Measurements from ENCODE around the gene IQCB1.
"Not testable (repeated sequence)": the region's sequence is repeated elsewhere in the genome, so short reads cannot be mapped to it uniquely, and the experiment has no call there.

Gene IQCB1, protein sequence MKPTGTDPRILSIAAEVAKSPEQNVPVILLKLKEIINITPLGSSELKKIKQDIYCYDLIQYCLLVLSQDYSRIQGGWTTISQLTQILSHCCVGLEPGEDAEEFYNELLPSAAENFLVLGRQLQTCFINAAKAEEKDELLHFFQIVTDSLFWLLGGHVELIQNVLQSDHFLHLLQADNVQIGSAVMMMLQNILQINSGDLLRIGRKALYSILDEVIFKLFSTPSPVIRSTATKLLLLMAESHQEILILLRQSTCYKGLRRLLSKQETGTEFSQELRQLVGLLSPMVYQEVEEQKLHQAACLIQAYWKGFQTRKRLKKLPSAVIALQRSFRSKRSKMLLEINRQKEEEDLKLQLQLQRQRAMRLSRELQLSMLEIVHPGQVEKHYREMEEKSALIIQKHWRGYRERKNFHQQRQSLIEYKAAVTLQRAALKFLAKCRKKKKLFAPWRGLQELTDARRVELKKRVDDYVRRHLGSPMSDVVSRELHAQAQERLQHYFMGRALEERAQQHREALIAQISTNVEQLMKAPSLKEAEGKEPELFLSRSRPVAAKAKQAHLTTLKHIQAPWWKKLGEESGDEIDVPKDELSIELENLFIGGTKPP

DNA sequence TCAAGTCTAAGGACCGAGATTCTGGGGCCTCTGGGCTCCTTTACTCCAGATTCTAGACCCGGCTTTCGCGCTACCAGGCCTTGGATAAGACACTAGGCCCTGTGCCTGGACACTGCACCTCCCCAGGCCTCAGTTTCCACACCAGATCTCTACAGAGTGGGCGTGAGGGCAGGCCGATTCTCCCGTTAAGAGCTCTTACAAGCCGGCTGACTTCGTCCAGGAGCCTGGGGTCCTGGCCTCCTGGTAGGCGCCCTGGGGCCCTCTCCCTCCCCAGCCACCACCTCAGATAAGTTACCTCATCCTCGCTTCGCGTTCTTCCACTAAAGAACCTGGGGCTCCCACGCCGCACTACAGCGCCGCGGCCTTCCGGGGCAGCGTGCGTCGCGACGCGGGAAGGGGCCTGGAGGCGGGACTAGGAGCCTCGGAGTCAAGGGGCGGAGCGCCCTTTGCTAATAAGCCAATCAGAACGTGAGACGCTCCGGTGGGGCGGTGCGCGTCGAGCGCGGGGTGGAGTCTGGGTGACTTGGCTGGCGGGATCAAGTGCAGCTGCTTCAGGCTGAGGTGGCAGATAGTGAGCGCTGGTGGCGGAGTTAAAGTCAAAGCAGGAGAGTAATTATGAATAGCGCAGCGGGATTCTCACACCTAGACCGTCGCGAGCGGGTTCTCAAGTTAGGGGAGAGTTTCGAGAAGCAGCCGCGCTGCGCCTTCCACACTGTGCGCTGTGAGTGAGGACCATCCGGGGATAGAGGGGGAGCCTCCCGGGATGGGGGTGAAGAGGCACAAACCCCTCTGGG is at the start of gene IQCB1, which contains the start of gene EAF2:
Gene IQCB1, minus strand, starts transcription at position 390 of the 794 bp plus-strand sequence. CDS start 6,100 bp downstream, outside the sequence.
Gene EAF2, plus strand, starts transcription at position 539 of the 794 bp plus-strand sequence. Its CDS starts 77 bp downstream, at position 616.
- DNase-seq (ENCODE audit: low spot score) = peak; percentile 100

DNA sequence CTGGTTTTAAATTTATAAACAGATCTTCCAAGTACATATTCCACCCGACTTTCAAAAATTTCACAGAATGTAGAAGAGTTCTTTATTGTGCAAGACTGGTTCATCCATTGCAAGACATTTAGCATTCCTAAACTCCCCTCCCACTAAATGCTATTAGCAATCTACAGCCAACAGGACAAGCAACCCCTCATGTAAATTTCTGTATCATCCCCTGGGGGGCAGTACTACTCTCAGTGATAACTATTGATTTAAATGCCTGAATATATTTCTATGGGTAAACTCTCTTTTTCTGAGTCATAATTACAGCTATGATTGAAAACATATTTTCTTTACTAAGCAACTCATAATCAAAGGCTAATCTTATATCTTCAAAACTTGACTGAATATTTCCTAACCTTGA is 48.6 kb upstream of the IQCB1 start:
- DNase-seq (ENCODE audit: low spot score) = peak; percentile 42

DNA sequence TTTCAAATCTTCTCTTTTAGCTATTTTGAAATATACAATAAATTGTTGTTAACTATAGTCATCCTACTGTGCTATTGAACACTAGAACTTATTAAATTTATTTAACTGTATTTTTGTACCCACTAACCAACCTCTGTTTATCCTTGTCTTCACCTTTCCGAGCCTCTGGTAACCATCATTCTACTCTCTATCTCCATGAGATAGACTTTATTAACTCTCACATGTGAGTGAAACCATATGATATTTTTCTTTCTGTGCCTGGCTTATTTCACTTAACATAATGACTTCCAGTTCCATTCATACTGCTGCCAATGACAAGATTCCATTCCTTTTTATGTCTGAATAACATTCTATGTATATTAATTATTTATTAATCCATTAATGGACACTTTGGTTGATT is 43.6 kb upstream of the IQCB1 start:
- DNase-seq (ENCODE audit: low spot score) = no peak

DNA sequence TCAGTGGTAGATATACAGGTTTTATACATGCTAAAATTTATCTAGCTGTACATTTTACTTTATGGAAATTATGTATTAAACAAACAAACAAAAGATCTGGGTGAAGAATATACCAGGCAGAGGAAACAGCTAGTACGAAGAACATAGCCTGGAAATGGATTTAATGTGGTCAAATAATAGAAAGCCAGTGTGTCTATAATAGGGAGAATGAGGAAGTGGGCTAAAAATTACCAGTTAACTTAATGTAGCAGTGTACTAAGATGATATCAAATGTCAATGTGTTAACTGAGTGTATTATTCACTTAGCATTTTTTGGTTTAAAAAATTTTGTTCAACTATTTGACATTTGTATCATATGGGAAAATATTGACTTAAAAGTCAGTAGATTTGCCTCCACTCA is 36.6 kb upstream of the IQCB1 start:
- no peak for DNase-seq (ENCODE audit: low spot score)

DNA sequence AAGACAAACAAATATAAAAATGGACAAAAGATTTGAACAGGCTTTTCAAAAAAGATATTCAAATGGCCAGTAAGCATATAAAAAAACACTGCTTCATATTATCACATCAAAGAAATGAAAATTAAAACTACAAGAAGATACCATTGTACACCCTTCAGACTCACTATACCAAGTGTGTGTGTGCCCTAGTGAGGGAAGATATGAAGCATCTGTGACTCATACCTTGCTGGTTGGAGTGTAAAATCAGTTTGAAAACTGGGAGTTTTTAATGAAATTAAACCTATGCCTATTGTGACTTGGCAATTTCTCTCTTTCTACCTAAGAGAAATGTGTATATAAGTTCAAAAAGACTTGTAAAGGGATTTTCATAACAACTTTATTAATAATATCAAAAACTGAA is 35.9 kb upstream of the IQCB1 start:
- DNase-seq (ENCODE audit: low spot score) = no peak

DNA sequence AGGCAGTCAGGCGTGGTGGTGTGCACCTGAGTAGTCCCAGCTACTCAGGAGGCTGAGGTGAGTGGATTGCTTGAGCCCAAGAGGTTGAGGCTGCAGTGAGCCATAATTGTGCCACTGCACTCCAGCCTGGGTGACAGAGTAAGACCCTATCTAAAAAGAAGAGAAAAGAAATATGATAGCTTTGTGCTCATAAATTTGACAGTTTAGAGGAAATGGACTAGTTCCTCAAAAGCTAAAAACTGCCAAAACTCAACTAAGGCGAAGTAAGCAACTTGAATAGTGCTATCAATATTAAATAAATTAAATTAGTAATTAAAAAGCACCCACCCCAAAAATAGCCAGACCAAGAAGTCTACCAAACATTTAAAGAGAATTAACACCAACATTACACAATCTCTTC is 34.9 kb upstream of the IQCB1 start:
- no peak for DNase-seq (ENCODE audit: low spot score)

DNA sequence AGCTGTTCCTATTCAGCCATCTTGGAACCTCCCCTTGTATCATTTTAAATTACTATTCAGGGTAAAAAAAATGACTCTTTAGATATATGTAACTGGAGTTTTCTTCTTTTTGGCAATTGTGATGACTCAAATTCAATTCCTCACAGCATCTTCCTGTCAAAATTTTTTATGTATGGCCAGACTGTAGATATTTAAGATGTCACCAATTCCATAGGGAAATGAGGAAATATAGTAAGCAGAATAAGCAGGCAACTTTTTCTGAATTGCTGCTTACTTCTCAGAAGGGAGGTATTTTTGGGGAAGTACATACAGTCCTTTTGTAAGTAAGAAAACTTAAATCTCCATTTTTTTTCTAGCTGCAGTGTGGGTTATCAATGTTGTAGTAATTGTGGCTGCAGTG is 28.9 kb upstream of the IQCB1 start:
- DNase-seq (ENCODE audit: low spot score) = no peak

DNA sequence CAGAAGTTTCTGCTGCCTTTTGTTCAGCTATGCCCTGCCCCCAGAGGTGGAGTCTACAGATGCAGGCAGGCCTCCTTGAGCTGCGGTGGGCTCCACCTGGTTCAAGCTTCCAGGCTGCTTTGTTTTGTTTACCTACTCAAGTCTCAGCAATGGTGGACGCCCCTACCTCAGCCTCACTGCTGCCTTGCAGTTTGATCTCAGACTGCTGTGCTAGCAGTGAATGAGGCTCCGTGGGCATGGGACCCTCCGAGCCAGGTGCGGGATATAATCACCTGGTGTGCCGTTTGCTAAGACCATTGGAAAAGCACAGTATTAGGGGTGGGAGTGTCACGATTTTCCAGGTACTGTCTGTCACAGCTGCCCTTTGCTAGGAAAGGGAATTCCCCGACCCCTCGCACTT is 28.4 kb upstream of the IQCB1 start:
- DNase-seq (ENCODE audit: low spot score) = not testable (repeated sequence)

DNA sequence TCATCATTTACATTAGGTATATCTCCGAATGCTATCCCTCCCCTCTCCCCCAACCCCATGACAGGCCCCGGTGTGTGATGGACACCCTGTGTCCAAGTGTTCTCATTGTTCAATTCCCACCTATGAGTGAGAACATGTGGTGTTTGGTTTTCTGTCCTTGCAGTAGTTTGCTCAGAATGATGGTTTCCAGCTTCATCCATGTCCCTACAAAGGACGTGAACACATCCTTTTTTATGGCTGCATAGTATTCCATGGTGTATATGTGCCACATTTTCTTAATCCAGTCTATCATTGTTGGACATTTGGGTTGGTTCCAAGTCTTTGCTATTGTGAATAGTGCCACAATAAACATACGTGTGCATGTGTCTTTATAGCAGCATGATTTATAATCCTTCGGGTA is 22.9 kb upstream of the IQCB1 start:
- not testable (repeated sequence) for DNase-seq (ENCODE audit: low spot score)

DNA sequence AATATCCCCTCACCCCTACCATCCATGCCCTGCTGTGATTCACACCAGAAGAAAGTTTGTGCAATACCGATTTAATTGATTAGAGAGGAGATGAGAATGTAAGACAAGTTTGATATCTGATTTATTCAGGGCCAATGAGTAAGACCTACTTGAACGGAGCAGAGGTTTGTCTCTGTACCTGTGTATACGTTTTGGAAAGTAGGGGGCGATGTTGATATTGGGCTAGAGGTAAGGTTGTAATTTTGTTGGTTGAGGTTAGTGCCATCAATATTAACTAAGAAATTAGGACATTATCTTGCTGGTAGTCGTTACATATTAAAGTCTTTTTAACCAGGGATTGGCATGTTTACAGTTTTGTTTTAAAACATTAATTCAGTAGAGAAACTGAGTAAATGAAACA is 20.7 kb upstream of the IQCB1 start:
- peak; percentile 52 for DNase-seq (ENCODE audit: low spot score)

DNA sequence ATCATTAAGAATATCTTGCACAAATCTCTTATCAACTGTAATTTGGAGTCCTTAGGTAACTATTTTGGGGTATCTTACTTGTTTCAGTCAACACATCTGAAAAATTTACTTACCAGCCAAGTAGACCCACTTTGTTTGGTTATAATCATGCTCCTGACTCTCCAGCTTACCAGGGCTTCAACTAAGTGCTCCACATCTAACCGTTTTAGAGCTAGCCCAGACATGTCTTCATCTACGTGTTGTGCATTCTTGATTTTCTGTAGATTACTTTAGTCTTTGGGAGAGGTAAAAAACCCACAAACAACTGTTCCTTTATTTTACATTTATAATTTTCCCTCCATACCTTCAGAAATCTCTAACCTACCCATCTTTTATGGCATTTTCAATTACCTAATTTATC is 17.4 kb upstream of the IQCB1 start:
- no peak for DNase-seq (ENCODE audit: low spot score)

DNA sequence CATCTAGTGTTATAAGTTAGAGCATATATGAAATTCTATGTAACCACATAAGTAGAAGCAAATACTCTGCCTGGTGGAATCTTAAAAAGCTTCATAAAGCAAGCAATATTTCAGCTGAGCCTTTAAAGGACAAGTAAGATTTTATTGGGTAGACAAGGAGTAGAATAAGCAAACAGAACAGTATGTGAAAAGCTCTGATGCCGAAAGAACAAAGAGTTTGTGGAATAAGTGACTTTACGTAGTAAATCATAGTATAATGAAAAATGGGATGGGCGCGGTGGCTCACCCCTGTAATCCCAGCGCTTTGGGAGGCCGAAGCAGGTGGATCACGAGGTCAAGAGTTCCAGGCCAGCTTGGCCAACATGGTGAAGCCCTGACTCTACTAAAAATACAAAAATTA is 10.0 kb upstream of the IQCB1 start:
- DNase-seq (ENCODE audit: low spot score) = no peak

DNA sequence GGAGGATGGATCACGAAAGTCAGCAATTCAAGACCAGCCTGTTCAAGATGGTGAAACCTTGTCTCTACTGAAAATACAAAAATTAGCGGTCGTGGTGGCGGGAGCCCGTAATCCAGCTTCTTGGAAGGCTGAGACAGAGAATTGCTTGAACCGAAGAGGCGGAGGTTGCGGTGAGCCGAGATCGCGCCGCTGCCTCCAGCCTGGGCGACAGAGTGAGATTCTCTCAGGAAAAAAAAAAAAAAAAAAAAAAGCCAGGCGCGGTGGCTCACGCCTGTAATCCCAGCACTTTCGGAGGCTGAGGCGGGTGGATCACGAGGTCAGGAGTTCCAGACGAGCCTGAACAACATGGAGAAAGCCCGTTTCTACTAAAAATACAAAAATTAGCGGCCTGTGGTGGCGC is 5.1 kb upstream of the IQCB1 start:
- DNase-seq (ENCODE audit: low spot score) = no peak

DNA sequence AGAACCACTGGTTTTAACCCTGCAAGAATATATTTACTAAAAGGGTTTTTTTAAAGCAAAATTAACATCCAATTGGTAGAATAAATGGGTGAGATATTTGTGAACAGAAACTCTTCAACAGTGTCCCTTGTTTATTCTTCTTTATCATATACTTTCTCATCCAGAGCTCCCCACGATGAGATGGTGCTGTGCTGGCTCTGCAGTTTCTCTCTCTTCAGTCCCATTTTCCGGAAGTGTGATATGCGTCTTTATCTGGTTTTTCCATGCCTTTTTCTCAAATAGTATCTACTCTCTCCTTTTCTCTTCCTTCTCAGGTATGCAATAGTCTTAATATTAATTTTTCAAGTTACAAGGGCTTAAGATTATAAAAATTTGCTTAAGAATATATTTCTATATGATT is 1.6 kb upstream of the IQCB1 start:
- no peak for DNase-seq (ENCODE audit: low spot score)

DNA sequence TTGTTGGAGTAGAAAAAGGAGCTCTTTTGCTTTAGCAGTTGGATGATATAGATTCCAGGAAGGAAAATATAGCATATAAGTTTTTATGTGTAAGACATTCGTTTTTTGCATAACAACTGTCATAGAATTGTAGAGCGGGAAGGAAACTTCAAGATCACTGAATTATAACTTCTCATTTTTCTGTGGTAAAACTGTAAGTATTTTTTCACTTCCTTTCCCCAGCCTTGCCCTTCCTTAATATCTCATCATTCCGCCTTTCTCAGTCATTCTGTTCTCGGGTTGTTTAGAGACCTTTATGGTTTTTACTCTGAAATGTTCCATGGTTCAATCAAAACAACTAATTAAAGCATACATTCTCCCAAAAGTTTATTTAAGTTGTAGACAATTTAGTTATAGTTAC is 1.2 kb upstream of the IQCB1 start:
- DNase-seq (ENCODE audit: low spot score) = no peak

DNA sequence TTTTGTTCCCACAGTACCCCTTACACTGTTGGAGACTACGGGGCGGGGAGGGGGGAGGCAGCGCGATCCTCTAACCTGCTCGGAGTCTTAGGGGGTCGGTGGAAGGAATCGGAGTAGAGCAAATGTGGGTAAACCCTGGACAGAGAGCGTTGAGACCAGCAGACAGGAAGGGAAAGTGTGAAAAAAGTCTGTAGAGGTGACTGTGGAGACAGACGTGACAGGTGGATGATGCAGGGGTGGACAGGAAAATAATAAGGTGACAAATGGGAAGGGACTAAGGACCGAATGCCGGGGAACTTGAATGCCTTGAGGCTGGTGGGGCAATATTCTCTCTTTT is 573 bp upstream of the IQCB1 start:
- no peak for DNase-seq (ENCODE audit: low spot score)

DNA sequence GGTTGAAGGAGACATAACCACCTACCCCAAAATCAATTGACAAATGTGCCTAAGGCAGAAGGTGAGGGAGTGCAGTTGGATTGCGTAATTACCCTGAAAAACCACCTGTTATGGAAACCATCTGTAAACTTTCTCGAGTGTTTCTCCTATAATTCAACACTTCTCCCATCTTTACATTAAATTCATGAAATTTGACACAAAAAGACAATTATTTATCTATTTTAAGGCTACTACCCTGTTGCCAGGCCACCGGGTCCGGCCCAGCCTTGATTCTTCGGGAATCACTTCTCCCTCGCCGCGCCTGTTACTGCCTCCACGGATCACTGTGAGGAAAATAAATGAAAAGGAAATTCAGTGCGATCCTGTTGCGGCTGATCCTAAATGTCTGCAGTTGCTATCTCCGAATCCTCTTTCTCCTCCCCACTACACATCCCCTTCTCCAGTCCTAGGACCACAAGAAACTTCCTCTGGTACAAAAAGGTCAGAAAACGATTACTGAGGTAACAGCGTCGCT is 646 bp downstream of the IQCB1 start:
- DNase-seq (ENCODE audit: low spot score) = peak; percentile 40

DNA sequence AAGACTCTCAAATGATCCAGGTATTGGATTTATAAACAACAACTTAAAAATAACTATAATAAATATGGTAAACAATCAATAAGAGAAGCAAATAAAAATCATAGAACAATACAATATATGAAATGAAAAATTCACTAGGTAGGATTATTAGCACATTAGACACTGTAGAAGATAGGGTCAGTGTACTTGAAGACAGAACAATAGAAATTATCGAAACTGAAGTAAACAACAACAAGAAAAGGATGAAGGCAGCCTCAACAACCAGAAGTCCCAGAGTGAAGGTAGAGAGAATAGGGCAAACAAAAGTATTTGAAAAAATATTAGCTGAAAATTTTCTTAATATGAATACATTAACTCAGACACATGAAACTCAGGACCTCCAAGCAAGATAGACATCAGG is 11.9 kb downstream of the IQCB1 start:
- DNase-seq (ENCODE audit: low spot score) = no peak

DNA sequence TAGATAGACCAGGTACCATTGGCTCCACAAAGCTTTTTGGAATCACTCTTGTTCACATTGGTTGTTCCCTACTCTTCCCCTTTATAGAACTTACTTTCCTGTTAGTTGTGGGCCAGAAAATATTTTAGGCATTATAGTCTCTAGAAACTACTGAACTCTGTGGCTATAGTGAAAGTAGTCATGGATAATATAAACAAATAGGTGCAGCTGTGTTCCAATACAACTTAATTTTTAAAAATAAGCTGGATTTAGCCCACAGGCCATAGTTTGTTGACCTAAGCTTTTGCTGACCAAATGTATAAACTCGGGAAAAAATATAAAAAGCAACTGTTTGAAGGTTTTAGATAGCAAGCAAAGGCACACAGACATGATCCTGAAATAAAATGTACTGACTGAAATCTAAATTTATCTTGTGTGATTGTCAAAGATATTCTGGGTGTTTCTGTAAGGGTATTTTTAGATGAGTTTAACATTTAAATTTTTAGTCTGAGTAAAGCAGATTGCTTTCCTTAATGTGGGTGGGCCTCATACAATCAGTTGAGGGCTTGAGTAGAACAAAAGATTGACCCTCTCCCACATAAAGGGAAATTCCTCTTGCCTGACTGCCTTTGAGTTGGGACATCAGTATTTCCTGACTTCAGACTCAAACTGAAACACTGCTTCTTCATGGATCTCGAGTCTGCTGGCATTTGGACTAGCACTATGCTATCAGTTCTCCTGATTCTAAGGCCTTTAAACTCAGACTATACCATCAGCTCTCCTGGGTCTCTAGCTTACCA is 13.2 kb downstream of the IQCB1 start:
- DNase-seq (ENCODE audit: low spot score) = no peak

DNA sequence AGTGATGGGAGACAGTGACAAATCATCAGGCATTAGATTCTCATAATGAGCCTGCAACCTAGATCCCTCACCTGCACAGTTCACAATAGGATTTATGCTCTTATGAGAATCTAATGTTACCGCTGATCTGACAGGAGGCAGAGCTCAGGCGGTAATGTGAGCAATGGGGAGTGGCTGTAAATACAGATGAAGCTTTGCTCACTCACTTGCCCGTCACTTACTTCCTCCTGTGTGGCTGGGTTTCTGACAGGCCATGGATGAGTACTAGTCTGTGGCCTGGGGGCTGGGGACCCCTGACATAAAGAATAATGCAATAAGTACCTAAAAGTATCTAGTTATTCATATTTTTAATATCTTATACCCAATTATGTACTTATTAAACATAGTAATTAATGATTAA is 15.6 kb downstream of the IQCB1 start:
- no peak for DNase-seq (ENCODE audit: low spot score)

DNA sequence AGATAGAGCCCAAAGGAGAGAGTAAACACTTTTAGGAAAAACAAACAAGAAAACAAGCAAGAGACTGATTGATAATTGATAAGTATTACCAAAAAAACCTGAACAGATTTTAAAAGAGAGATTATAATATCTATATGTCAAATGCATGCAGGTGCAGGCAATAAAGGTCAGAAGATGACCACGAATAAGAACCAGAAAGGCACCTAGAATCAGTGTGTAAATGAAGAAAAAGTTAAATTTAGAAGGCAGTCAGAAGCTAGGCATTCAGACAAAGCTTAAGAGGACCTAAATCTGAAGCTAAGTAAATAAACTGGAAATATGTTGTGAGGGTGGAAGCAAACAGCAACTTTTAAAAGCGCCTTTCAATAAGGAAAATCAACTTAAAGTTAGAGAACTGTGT is 16.3 kb downstream of the IQCB1 start:
- no peak for DNase-seq (ENCODE audit: low spot score)

DNA sequence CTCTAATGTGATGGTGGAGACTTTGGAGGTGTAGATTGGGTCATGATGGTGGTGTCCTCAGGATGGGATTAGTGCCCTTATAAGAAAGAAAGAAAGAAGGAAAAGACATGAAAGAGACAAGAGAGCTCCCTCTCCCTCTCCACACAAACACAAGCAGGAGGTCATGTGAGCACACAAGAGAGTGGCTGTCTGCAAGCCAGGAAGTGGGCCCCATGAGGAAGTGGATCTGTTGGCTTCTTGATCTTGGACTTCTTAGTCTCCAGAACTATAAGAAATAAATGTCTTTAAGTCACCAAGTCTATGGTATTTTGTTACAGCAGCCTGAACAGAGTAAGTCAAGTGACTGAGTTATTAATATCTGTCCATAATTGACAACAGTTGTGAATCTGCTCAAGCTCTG is 17.1 kb downstream of the IQCB1 start:
- no peak for DNase-seq (ENCODE audit: low spot score)

All from iPS-NIHi11 (cell line).